Liver (tissue), 9 donors: ENCODE measurements around the gene MEGF6. TPM values are rescaled to one million over a fixed set of nuclear protein-coding genes. Genes with fewer than 3 reads are reported as not detected.

Source experiments
- DNase-seq: peaks from one replicate; pipeline ENCODE4 v3.0.0-alpha.2; 2017; ENCODE audit warnings: low spot score
- H3K27ac ChIP-seq, 2 donors: one replicate each; pipeline ENCODE4 v1.7.0; 2013; ENCODE audit warnings: inconsistent platforms in 2 of 2, low read length in 2 of 2, control low read depth in 1 of 2, low read depth in 1 of 2, mild to moderate bottlenecking in 1 of 2
- H3K27me3 ChIP-seq, 4 donors: one replicate each; pipeline versions ENCODE4 v1.6.1 to v1.7.0; 2013; ENCODE audit warnings: low read length in 3 of 4, inconsistent platforms in 1 of 4, mild to moderate bottlenecking in 1 of 4, moderate library complexity in 1 of 4; ENCODE audit not compliant: control insufficient read depth in 4 of 4, insufficient read depth in 4 of 4
- H3K36me3 ChIP-seq, 4 donors: one replicate each; pipeline versions ENCODE4 v1.6.1 to v1.7.0; 2013; ENCODE audit warnings: low read length in 3 of 4, mild to moderate bottlenecking in 3 of 4, low read depth in 1 of 4, moderate library complexity in 1 of 4; ENCODE audit not compliant: control insufficient read depth in 4 of 4, insufficient read depth in 3 of 4
- H3K4me1 ChIP-seq, 4 donors: one replicate each; pipeline versions ENCODE4 v1.6.1 to v1.7.0; 2013; ENCODE audit warnings: low read length in 3 of 4, mild to moderate bottlenecking in 3 of 4, moderate library complexity in 1 of 4; ENCODE audit not compliant: control insufficient read depth in 4 of 4, insufficient read depth in 4 of 4
- H3K4me3 ChIP-seq, 3 donors: one replicate each; pipeline versions ENCODE4 v1.6.1 to v1.7.0; 2013; ENCODE audit warnings: low read length in 3 of 3, control low read depth in 1 of 3, low read depth in 1 of 3, mild to moderate bottlenecking in 1 of 3
- H3K9ac ChIP-seq, 2 donors: one replicate each; pipeline ENCODE4 v1.7.0; 2013; ENCODE audit warnings: low read length in 2 of 2, mild to moderate bottlenecking in 2 of 2, moderate library complexity in 2 of 2, control low read depth in 1 of 2, low read depth in 1 of 2
- H3K9me3 ChIP-seq, 4 donors: one replicate each; pipeline versions ENCODE4 v1.6.1 to v1.7.0; 2013; ENCODE audit warnings: low read length in 3 of 4; ENCODE audit not compliant: control insufficient read depth in 4 of 4
- ATF3 ChIP-seq: IDR thresholded peaks from 2 replicates; pipeline ENCODE4 v1.6.1; 2016; ENCODE audit warnings: antibody characterized with exemption
- CTCF ChIP-seq: fragments of 150-350 bp; IDR thresholded peaks from 2 replicates; pipeline ENCODE4 v1.5.1; 2017; ENCODE audit warnings: improper control_type of control experiment, low read depth, low read length; ENCODE audit not compliant: missing input control
- EGR1 ChIP-seq, 2 donors: IDR thresholded peaks; 2 replicates each; pipeline ENCODE4 v1.6.1; 2016 to 2018; ENCODE audit warnings: antibody characterized with exemption in 2 of 2, low read depth in 2 of 2
- FOXA1 ChIP-seq: IDR thresholded peaks from 2 replicates; pipeline ENCODE4 v1.6.1; 2016; ENCODE audit warnings: antibody characterized with exemption
- FOXA2 ChIP-seq: IDR thresholded peaks from 2 replicates; pipeline ENCODE4 v1.6.1; 2016; ENCODE audit warnings: antibody characterized with exemption
- GABPA ChIP-seq, 2 donors: IDR thresholded peaks in 1 of 2; conservative IDR thresholded peaks in 1 of 2; 2 replicates each; pipeline ENCODE4 v1.6.1; 2016; ENCODE audit warnings: antibody characterized with exemption in 2 of 2, mild to moderate bottlenecking in 1 of 2, moderate library complexity in 1 of 2
- HNF4A ChIP-seq, 2 donors: conservative IDR thresholded peaks; 2 replicates each; pipeline ENCODE4 v1.6.1; 2016; ENCODE audit warnings: antibody characterized with exemption in 2 of 2, mild to moderate bottlenecking in 2 of 2
- HNF4G ChIP-seq: IDR thresholded peaks from 2 replicates; pipeline ENCODE4 v1.6.1; 2016; ENCODE audit warnings: antibody characterized with exemption
- JUND ChIP-seq, 2 donors: IDR thresholded peaks; 2 replicates each; pipeline ENCODE4 v1.6.1; 2016; ENCODE audit warnings: antibody characterized with exemption in 2 of 2
- MAX ChIP-seq: IDR thresholded peaks from 2 replicates; pipeline ENCODE4 v1.6.1; 2016; ENCODE audit warnings: antibody characterized with exemption
- NR2F2 ChIP-seq: IDR thresholded peaks from 2 replicates; pipeline ENCODE4 v1.6.1; 2016; ENCODE audit warnings: antibody characterized with exemption
- RAD21 ChIP-seq, 2 donors: IDR thresholded peaks; 2 replicates each; pipeline ENCODE4 v1.6.1; 2016; ENCODE audit warnings: antibody characterized with exemption in 2 of 2, mild to moderate bottlenecking in 2 of 2
- REST ChIP-seq: IDR thresholded peaks from 2 replicates; pipeline ENCODE4 v1.6.1; 2016; ENCODE audit warnings: antibody characterized with exemption, mild to moderate bottlenecking
- RXRA ChIP-seq, 2 donors: IDR thresholded peaks; 2 replicates each; pipeline ENCODE4 v1.6.1; 2017 to 2018; ENCODE audit warnings: antibody characterized with exemption in 2 of 2, mild to moderate bottlenecking in 1 of 2
- SP1 ChIP-seq: IDR thresholded peaks from 2 replicates; pipeline ENCODE4 v1.6.1; 2018; ENCODE audit warnings: antibody characterized with exemption, mild to moderate bottlenecking
- TAF1 ChIP-seq: conservative IDR thresholded peaks from 2 replicates; pipeline ENCODE4 v1.6.1; 2016; ENCODE audit warnings: antibody characterized with exemption, mild to moderate bottlenecking
- YY1 ChIP-seq: IDR thresholded peaks from 2 replicates; pipeline ENCODE4 v1.6.1; 2016; ENCODE audit warnings: antibody characterized with exemption, mild to moderate bottlenecking
- ZBTB33 ChIP-seq: IDR thresholded peaks from 2 replicates; pipeline ENCODE4 v1.6.1; 2016; ENCODE audit warnings: antibody characterized with exemption
- WGBS: extraction: QIAGEN DNeasy Blood & Tissue Kit; methylation state at CpG from one replicate; pipeline ENCODE4 v1.1.7; 2013; 5-methylcytosine and 5-hydroxymethylcytosine counted together
- polyA plus RNA-seq, 2 donors: library from polyadenylated mRNA; stranded (reverse) in 1 of 2; unstranded in 1 of 2; fragments of 200-250 nt in 1 of 2; fragments of >200 nt in 1 of 2; fragmentation: Nextera tagmentation in 1 of 2; extraction: Ambion mirVana in 1 of 2; gene quantifications; one replicate each; pipeline versions ENCODE4 v1.2.1 to v1.2.3, GENCODE V29; 2013 to 2015
- total RNA-seq, 2 donors: library from RNA; depleted of rRNA; stranded (reverse); fragments of >200 nt; gene quantifications; one replicate each; pipeline ENCODE4 v1.2.3, GENCODE V29; 2014
- donor health status: healthy.
- donor health status: healthy.
- donor health status: healthy.
- donor health status: healthy.
- donor health status: healthy.

MEGF6 gene
- total and polyA plus RNA-seq, 4 donors: 1.3 to 11.0 (median 4.0) TPM

GRCh38 chr1:3603571-3604467 lies 7.5 kb downstream of the MEGF6 start (continued):
- no peak for TF ChIP-seq REST
- TF ChIP-seq TAF1: no peak

- TF ChIP-seq TAF1 (no peak), HNF4A (conservative IDR thresholded peaks at IDR 0.05) (no peak), REST (no peak), FOXA2 (no peak), YY1 (no peak), EGR1 (IDR thresholded peaks at IDR 0.05; ENCODE audit: low read depth in 2 of 2) (no peak), GABPA (IDR thresholded peaks at IDR 0.05 in 1 of 2, conservative IDR thresholded peaks at IDR 0.05 in 1 of 2) (no peak), HNF4G (no peak), RXRA (IDR thresholded peaks at IDR 0.05) (no peak), CTCF (no peak), SP1 (no peak), NR2F2 (no peak), ZBTB33 (no peak), JUND (IDR thresholded peaks at IDR 0.05) (no peak), RAD21 (IDR thresholded peaks at IDR 0.05) (no peak), MAX (no peak), FOXA1 (no peak), ATF3 (no peak)
- H3K4me1 ChIP-seq: peaks cover 0 to 3% (median 0%) of the 10 kb centered on the region in 4 donors
- H3K9me3 ChIP-seq: no peaks in the 10 kb centered on the region
- WGBS: 91% methylated on average over 11 of the region's 11 CpGs
- H3K27ac ChIP-seq: no peak overlapping the region
- no peaks in the 10 kb centered on the region for H3K27me3 ChIP-seq
- DNase-seq: no peak
- H3K4me3 ChIP-seq: no peak overlapping the region
- no peak overlapping the region for H3K9ac ChIP-seq
- H3K36me3 ChIP-seq: peaks cover 0 to 1% (median 0%) of the 10 kb centered on the region in 4 donors
These were observed 8.2 kb downstream of the MEGF6 start for GRCh38 chr1:3603156-3603555.
